ENCODE measurements around the gene HIVEP3. TPM values are rescaled to one million over a fixed set of nuclear protein-coding genes. Genes with fewer than 3 reads are reported as not detected.

Gene HIVEP3
- total RNA-seq = 1.5 and 2.0 TPM in 2 replicates

DNA sequence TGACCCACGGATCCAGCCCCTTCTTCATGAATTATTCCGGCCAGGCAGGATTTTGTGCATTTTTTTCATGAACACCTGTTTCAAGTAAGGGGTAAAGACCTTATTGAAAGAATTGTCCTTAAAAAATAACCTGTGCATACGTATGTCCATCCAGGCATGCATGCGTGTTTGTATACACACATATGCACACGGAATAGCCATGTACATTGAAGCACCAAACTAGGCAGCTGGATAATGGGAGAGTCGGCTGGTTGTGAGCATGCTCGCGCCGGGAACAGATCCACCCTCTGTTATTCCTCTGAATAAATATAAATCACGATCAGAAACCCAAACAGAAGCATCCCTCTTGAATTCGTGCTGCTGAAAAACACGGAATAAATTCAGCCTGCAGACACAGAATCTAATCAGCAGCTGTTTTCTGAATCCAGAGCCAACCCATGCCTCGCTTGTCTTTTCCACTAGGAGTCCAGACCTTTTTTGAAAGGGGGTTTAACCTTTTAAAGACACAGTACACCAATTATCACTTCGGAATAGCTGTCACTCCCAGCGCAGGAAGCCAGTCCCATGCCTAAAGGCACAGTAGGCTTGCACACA lies at the start of gene HIVEP3:
Gene HIVEP3 (minus strand): TSS at position 473 of the 594 bp plus-strand sequence.

DNA sequence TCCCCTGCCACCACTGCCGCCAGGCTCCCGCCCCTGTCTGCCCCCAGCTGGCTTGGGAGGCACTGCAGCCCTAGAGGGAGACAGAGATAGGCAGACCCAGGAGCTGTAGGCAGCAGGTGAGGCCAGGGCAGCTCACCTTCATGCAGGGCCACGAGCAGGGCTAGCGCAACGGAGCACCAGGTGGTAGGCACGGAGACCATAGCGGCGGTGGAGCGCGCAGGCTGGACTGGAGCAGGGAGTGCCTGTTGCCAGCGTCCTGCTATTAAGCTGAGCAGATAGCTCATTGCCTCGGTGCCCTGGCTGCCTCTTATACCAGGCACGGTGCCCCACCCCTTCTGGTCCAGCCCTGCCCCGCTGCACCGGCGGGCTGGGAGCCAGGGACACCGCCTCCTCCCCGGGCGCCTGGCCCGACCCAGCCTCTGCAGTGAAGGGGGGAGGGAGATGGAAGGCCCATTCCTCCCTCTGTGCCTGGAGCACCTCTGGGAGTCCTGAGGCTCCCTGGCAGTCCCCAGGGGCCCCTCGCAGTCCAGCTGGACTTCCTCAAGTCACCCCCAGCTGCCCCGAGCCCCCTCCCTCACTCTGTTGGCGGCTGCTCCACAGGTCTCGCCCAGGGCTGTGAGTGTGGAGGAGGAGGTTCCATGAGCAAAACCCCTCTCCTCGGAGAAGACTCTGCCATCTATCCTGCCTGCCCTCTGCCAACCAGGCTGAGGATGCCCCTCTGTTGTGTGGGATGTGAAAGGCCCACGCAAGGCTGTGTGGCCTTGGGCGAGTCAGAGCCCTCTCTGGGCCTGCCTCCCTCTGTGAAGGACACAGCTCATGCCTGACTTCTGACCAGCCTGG lies 434.1 kb downstream of the HIVEP3 start, which contains the start of gene EDN2:
Gene EDN2 (minus strand): TSS at position 282 of the 840 bp plus-strand sequence. CDS start 82 bp downstream, at position 200.

Other genes starting within 250 kb of the HIVEP3 start
- gene GUCA2B, start 234.5 kb upstream of the HIVEP3 start, total RNA-seq = not detected in 2 replicates
- gene GUCA2A, start 245.8 kb upstream of the HIVEP3 start, total RNA-seq = not detected in 2 replicates

All from regular cardiac myocyte (primary cell).